DMS114 treated with DMSO at 0.1 percent for 48 hours (cell line): ENCODE results near the gene ARL10.
A peak's percentile ranks its signal among the peaks of the same experiment; 100 is the strongest.

Source experiments
- DNase-seq: peaks from one replicate; lab custom pipeline; 2025; ENCODE audit not compliant: unreplicated experiment; lab: John Stamatoyannopoulos, UW

ARL10 gene, protein sequence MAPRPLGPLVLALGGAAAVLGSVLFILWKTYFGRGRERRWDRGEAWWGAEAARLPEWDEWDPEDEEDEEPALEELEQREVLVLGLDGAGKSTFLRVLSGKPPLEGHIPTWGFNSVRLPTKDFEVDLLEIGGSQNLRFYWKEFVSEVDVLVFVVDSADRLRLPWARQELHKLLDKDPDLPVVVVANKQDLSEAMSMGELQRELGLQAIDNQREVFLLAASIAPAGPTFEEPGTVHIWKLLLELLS

DNA sequence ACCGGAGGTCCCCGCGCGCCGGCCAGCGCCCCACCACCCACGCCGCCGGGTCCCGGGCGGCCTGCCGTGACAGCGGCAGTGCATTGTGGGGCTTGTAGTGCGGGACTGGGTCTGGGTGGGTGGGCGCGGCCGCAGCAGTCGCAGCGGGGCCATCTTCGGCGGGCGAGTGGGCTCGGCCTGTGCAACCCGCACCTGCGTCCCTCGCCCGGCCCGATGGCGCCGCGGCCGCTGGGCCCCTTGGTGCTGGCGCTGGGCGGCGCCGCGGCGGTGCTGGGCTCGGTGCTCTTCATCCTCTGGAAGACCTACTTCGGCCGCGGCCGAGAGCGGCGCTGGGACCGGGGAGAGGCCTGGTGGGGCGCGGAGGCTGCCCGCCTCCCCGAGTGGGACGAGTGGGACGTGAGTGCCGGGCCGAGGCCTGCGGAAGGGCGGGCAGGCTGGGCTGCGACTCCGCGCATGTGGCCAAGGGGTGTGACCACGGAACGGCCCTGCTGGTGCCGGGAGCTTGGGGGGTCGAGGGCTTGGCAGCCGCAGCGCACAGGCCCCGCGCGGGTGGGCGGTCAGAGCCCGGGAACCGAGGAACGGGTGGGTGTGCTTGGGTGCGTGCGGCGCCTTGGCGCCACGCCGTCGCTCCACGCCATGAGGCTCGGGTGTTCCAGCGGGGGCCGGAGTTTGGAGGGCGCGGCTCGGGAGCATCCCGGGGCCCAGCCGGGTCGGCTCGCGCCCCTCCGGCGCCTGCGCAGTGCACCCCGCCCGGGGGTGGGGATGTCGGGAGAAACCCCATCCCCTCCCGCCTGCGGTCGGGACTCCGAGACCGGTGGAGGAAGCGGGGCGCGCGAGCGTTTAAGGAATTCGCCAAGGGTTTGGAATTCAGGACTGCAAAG is at the start of gene ARL10:
Gene ARL10 (plus strand): TSS at position 137 of the 881 bp plus-strand sequence. CDS start 77 bp downstream, at position 214.
- DNase-seq = no peak

GRCh38 chr5:176317534-176318374 is 47.5 kb upstream of the ARL10 start:
- no peak for DNase-seq

- peak; percentile 16 for DNase-seq
Observed at GRCh38 chr5:176319827-176320554, 45.3 kb upstream of the ARL10 start.

- DNase-seq = no peak
Observed at GRCh38 chr5:176320577-176320976, 44.7 kb upstream of the ARL10 start.

GRCh38 chr5:176334031-176334770 is 31.1 kb upstream of the ARL10 start:
- DNase-seq = no peak

DNA sequence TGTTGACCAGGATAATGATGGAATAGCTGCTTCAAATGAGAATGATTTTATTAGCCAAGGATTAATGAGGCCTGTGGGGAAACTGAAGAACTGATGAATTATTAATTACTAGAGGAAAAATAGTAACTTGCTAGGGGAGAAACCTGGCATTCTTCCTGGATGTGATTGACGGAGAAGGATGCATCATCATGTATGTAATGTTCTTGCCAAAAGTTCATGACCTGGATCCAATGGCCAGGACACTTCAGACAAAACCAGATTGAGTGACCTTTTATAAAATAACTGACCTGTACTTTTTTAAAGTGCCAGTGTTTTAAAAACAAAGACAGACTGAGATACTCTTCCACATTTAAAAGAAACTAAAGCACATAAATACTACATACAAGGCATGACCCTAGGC is 27.4 kb upstream of the ARL10 start:
- DNase-seq = no peak

GRCh38 chr5:176339304-176339703 is 26.0 kb upstream of the ARL10 start:
- DNase-seq = no peak

DNA sequence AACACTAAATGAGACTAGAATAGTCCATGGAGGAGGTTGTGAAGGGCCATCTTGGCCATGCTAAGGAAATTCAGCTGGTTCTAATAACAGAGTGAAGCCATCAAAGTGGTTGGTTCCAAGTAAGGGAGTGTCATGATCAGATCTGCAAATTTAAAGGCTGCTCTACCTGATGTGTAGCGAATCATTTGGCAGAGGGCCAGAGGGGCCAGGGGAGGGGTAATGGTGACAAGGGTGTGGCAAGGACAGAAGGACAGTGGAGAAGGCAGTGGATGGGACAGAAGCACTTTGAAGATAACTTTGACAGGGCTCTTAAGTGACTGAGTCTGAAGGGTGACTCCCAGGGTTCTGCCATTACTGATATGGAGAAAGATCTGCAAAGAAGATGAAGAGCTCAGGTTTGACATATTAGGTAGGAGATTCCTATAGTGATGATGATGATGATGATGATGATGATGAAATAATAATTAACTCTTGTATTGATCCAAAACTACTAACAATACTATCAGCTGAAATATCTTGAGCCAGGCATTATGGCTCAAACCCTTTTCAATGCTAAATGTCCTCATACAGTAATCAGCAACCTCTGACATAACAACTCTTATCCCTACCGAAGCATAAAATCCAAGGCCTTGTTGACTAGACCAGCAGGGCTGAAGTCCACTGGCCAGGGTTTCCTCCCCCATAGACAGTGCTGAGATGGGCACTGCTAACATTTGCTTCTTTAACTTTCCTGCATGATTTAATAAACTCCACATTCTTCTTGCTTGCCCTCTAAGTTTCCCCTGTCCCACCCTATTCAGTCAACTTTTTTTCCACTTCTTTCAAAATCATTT is 23.7 kb upstream of the ARL10 start:
- no peak for DNase-seq

GRCh38 chr5:176342158-176342483 is 23.2 kb upstream of the ARL10 start:
- no peak for DNase-seq

DNA sequence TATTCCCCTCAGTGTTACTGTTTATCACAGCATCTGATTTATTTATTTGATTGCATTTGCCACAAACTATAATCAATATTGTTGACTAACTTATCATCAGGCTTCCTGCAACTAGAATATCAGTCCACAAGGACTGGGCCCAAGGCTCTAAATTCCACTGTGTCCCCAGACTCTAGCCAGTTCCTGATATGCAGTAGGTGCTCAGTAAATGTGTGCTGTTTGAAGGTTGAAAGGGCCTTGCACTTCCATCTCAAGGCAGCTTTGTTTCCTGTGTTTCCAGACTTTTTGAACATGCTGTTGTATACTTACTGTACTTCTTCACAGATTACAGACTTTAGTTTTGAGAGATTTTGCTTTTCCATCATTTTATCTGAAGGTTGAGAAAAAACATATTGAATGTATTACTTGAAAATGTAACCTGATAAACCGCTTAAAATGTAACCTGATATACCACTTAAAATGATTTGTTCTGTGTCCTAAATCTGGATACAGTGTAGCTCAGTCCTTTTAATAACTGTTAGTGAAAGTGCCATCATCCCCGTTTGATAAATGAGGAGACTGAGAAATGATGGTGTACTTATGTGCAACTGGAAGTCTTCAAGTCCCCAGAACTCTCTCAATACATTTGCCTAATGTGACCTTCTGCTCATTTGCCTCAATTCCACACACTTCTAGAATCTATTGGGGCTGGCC is 22.4 kb upstream of the ARL10 start:
- DNase-seq = no peak

- no peak for DNase-seq
Observed at GRCh38 chr5:176350416-176350815, 14.9 kb upstream of the ARL10 start.

GRCh38 chr5:176352116-176352878 is 13.0 kb upstream of the ARL10 start:
- DNase-seq = no peak

DNA sequence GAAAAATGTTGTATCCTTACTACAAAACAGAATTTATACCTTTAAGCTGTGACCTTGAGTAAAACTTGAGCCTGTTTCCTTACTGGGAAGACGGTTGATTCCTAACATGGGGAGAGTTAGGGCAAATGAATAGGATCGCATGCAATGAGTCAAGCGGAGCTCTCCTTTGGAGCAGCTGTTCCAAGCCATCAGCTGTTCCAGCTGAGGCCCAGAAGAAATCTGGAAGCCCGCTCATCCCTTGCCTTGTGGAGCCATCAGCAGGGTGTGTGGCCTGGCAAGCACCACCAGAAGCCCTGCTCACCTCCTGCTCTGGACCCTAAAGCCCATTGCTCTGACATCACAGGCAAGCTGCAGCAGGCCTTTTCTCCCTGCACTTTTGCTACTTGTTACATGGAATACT is 11.8 kb upstream of the ARL10 start:
- no peak for DNase-seq

GRCh38 chr5:176355400-176356178 is 9.7 kb upstream of the ARL10 start:
- no peak for DNase-seq

DNA sequence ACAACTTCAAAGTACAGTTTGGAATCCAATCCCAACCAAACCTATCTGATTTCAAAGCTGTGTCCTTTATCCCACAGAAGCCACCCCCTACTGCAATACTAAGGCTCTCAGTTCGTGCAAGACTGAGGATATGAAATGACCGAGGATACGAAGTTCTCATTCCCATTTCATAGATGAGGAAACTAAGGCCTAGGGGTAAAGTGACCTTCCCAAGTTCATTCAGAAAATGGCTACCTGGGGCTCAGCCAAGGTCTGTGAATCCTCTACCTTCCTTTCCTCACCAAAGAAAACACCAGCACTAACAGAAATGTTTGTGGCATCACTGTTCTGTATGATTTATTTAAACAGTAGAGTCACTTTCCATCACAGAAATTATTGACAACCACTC is 9.1 kb upstream of the ARL10 start:
- DNase-seq = no peak

DNA sequence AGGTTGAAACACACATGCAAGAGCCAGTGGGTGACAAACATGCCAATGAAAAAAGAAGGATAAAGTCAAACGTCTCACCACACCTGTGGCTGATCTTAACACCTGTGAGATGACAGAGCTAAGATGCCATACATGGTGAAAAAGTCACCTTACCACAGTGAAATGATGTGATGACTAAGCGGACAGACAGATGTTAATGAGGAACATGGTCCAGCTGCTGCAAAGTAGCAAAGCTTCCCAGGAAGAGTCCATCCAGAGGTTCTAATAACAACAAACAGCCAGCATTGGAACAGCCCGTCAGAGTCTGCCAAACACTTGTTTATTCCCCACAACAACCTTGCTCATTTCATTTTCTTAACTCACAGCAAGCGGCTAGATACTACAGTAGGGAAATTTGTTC is 5.6 kb upstream of the ARL10 start:
- no peak for DNase-seq

DNA sequence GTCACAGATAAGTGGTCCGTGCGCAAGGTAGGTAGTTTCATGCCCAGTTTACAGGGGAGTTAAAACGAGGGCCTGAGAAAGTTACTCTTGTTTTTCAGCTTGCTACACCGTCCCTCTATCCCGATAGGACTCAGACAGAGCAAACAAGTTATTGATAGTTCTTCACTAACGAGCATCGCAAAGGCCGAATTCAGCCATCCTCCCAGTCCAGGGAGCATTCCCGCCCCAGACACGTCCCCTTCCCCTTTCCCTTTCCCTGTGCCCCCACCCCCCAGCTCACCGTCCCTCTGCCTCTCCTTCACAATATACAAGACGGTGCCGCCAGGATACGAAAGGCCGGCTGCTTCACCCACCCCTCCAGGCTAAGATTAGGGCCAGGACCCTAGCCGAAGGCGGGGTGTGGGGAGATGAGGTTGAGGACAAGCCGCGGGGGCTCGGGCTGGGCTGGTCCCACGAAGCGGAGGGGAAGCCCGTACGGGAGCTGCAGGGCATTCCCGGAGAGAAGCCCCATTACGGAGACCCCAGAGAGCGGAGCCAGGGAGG is 4.3 kb upstream of the ARL10 start:
- no peak for DNase-seq
